Astrocyte (in vitro differentiated cells and primary cell): ENCODE measurements around the gene METTL2B. TPM values are rescaled to one million over a fixed set of nuclear protein-coding genes. Genes with fewer than 3 reads are reported as not detected.

ENCODE experiments used
- DNase-seq: peaks from one replicate; pipeline ENCODE4 v3.0.0-alpha.2; 2010; ENCODE audit warnings: low read depth
- FAIRE-seq: peaks from 2 replicates; lab custom pipeline; 2011; peaks lifted over from hg19 to GRCh38; lab: Jason Lieb, UNC
- H2AFZ ChIP-seq: 2 replicates; pipeline ENCODE4 v1.6.0; 2012; ENCODE audit warnings: low read depth, low read length, inconsistent platforms
- H3K27ac ChIP-seq: 2 replicates; pipeline ENCODE4 v1.5.1; 2011; ENCODE audit warnings: low read depth, low read length, inconsistent platforms
- H3K27me3 ChIP-seq: 2 replicates; pipeline ENCODE4 v1.6.0; 2011; ENCODE audit warnings: low read length, inconsistent platforms; ENCODE audit not compliant: insufficient read depth
- H3K36me3 ChIP-seq: 2 replicates; pipeline ENCODE4 v1.5.1; 2011; ENCODE audit warnings: low read length, inconsistent platforms; ENCODE audit not compliant: insufficient read depth
- H3K4me1 ChIP-seq: 2 replicates; pipeline ENCODE4 v1.5.1; 2011; ENCODE audit warnings: low read length, inconsistent platforms; ENCODE audit not compliant: insufficient read depth
- H3K4me2 ChIP-seq: 2 replicates; pipeline ENCODE4 v1.6.0; 2012; ENCODE audit warnings: low read length, inconsistent platforms
- H3K4me3 ChIP-seq: 2 replicates; pipeline ENCODE4 v1.5.1; 2011; ENCODE audit warnings: low read depth, mild to moderate bottlenecking, low read length, inconsistent platforms; ENCODE audit not compliant: insufficient read depth
- H3K79me2 ChIP-seq: 2 replicates; pipeline ENCODE4 v1.6.0; 2012; ENCODE audit warnings: mild to moderate bottlenecking, low read length, inconsistent platforms; ENCODE audit not compliant: insufficient read depth
- H3K9ac ChIP-seq: 2 replicates; pipeline ENCODE4 v1.6.0; 2012; ENCODE audit warnings: mild to moderate bottlenecking, low read length, inconsistent platforms
- H3K9me3 ChIP-seq: 2 replicates; pipeline ENCODE4 v1.5.1; 2012; ENCODE audit warnings: low read depth, mild to moderate bottlenecking, low read length, inconsistent platforms; ENCODE audit not compliant: insufficient read depth
- H4K20me1 ChIP-seq: 2 replicates; pipeline ENCODE4 v1.6.0; 2012; ENCODE audit warnings: low read length, inconsistent platforms; ENCODE audit not compliant: insufficient read depth
- H3K27ac Mint-ChIP-seq: one replicate; pipeline ENCODE4 v1.8.0; 2021; ENCODE audit warnings: mild to moderate bottlenecking, mixed read lengths; ENCODE audit not compliant: unreplicated experiment
- H3K27me3 Mint-ChIP-seq: one replicate; pipeline ENCODE4 v1.8.0; 2021; ENCODE audit warnings: low read depth, mixed read lengths; ENCODE audit not compliant: unreplicated experiment
- H3K36me3 Mint-ChIP-seq: one replicate; pipeline ENCODE4 v1.8.0; 2021; ENCODE audit warnings: low read depth, mixed read lengths; ENCODE audit not compliant: unreplicated experiment
- H3K4me1 Mint-ChIP-seq: one replicate; pipeline ENCODE4 v1.8.0; 2021; ENCODE audit warnings: low read depth, mixed read lengths; ENCODE audit not compliant: unreplicated experiment
- H3K4me3 Mint-ChIP-seq: one replicate; pipeline ENCODE4 v1.8.0; 2021; ENCODE audit warnings: mild to moderate bottlenecking, moderate library complexity, mixed read lengths; ENCODE audit not compliant: unreplicated experiment
- H3K9me3 Mint-ChIP-seq: one replicate; pipeline ENCODE4 v1.8.0; 2021; ENCODE audit warnings: mild to moderate bottlenecking, mixed read lengths; ENCODE audit not compliant: unreplicated experiment
- CTCF ChIP-seq: IDR thresholded peaks from 2 replicates; pipeline ENCODE4 v1.5.1; 2011; ENCODE audit warnings: low read depth, mild to moderate bottlenecking, inconsistent platforms, low read length, moderate library complexity; ENCODE audit not compliant: insufficient read depth
- EZH2 ChIP-seq: IDR thresholded peaks from 2 replicates; pipeline ENCODE4 v1.6.1; 2012; ENCODE audit warnings: mild to moderate bottlenecking, low read length, inconsistent platforms; ENCODE audit not compliant: insufficient read depth
- total RNA-seq: library from RNA; stranded (reverse); gene quantifications from 2 replicates; pipeline ENCODE4 v1.2.1, GENCODE V29; 2021

Gene METTL2B
- total RNA-seq, 1 donor from 2014 or later, result 30.8 TPM

GRCh38 chr7:128437426-128438332 is 38.9 kb upstream of the METTL2B start:
- no peak for DNase-seq
- H3K36me3 ChIP-seq, result no peaks in the 10 kb centered on the region
- no peak overlapping the region for H3K4me3 Mint-ChIP-seq
- H3K4me2 ChIP-seq, result no peak overlapping the region
- no peaks in the 10 kb centered on the region for H3K36me3 Mint-ChIP-seq
- H3K27ac ChIP-seq, result no peak overlapping the region
- H3K27me3 ChIP-seq, result peaks cover 10% of the 10 kb centered on the region
- no peak overlapping the region for H3K27ac Mint-ChIP-seq
- TF ChIP-seq EZH2 (no peak), CTCF (no peak)
- H4K20me1 ChIP-seq, result no peaks in the 10 kb centered on the region
- H2AFZ ChIP-seq, result no peak overlapping the region
- no peaks in the 10 kb centered on the region for H3K4me1 ChIP-seq
- no peaks in the 10 kb centered on the region for H3K9me3 ChIP-seq
- H3K4me1 Mint-ChIP-seq, result no peaks in the 10 kb centered on the region
- no peak for FAIRE-seq
- no peak overlapping the region for H3K9ac ChIP-seq
- no peaks in the 10 kb centered on the region for H3K9me3 Mint-ChIP-seq
- no peak overlapping the region for H3K4me3 ChIP-seq
- peaks cover 3% of the 10 kb centered on the region for H3K27me3 Mint-ChIP-seq
- H3K79me2 ChIP-seq, result no peaks in the 10 kb centered on the region

GRCh38 chr7:128442356-128442755 is 34.2 kb upstream of the METTL2B start:
- no peak overlapping the region for H3K27ac ChIP-seq
- DNase-seq, result no peak
- no peaks in the 10 kb centered on the region for H3K9me3 Mint-ChIP-seq
- H2AFZ ChIP-seq, result no peak overlapping the region
- no peaks in the 10 kb centered on the region for H3K36me3 Mint-ChIP-seq
- no peak overlapping the region for H3K4me3 ChIP-seq
- FAIRE-seq, result no peak
- no peaks in the 10 kb centered on the region for H3K9me3 ChIP-seq
- no peak overlapping the region for H3K9ac ChIP-seq
- no peak overlapping the region for H3K4me2 ChIP-seq
- H4K20me1 ChIP-seq, result no peaks in the 10 kb centered on the region
- no peaks in the 10 kb centered on the region for H3K79me2 ChIP-seq
- TF ChIP-seq CTCF, result no peak
- TF ChIP-seq EZH2, result no peak
- no peaks in the 10 kb centered on the region for H3K4me1 ChIP-seq
- H3K4me3 Mint-ChIP-seq, result no peak overlapping the region
- H3K27ac Mint-ChIP-seq, result no peak overlapping the region
- H3K27me3 ChIP-seq, result peaks cover 2% of the 10 kb centered on the region
- H3K27me3 Mint-ChIP-seq, result peaks cover 10% of the 10 kb centered on the region
- H3K36me3 ChIP-seq, result no peaks in the 10 kb centered on the region
- H3K4me1 Mint-ChIP-seq, result no peaks in the 10 kb centered on the region
